Lower leg skin (tissue), 3 donors: ENCODE results near the gene HMGA1.

Experiments
- POLR2A ChIP-seq, 2 donors: fragments of 450-650 bp; IDR thresholded peaks; one replicate each; pipeline ENCODE4 v1.6.1; 2016 to 2017; ENCODE audit warnings: antibody characterized with exemption in 2 of 2, mild to moderate bottlenecking in 1 of 2, moderate library complexity in 1 of 2
- TF ChIP-seq, protein P1 (sequence below), 3 donors: fragments of 450-650 bp; IDR thresholded peaks; one replicate each; pipeline ENCODE4 v1.5.1; 2016; ENCODE audit warnings: antibody characterized with exemption in 3 of 3, mild to moderate bottlenecking in 3 of 3, moderate library complexity in 2 of 3

GRCh38 chr6:34223381-34223955, 13.2 kb upstream of the HMGA1 start:
- TF ChIP-seq, protein P1, sequence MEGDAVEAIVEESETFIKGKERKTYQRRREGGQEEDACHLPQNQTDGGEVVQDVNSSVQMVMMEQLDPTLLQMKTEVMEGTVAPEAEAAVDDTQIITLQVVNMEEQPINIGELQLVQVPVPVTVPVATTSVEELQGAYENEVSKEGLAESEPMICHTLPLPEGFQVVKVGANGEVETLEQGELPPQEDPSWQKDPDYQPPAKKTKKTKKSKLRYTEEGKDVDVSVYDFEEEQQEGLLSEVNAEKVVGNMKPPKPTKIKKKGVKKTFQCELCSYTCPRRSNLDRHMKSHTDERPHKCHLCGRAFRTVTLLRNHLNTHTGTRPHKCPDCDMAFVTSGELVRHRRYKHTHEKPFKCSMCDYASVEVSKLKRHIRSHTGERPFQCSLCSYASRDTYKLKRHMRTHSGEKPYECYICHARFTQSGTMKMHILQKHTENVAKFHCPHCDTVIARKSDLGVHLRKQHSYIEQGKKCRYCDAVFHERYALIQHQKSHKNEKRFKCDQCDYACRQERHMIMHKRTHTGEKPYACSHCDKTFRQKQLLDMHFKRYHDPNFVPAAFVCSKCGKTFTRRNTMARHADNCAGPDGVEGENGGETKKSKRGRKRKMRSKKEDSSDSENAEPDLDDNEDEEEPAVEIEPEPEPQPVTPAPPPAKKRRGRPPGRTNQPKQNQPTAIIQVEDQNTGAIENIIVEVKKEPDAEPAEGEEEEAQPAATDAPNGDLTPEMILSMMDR (IDR thresholded peaks at IDR 0.05): no peak
- no peak for TF ChIP-seq POLR2A (IDR thresholded peaks at IDR 0.05)
